Activated CD4-positive, CD25-positive, alpha-beta regulatory T cell (primary cell): Measurements from ENCODE around the gene SEMA4A.

Experiments
- DNase-seq, 4 experiments: peaks; one replicate each; lab custom pipeline; 2025; lab: John Stamatoyannopoulos, UW

SEMA4A gene

DNA sequence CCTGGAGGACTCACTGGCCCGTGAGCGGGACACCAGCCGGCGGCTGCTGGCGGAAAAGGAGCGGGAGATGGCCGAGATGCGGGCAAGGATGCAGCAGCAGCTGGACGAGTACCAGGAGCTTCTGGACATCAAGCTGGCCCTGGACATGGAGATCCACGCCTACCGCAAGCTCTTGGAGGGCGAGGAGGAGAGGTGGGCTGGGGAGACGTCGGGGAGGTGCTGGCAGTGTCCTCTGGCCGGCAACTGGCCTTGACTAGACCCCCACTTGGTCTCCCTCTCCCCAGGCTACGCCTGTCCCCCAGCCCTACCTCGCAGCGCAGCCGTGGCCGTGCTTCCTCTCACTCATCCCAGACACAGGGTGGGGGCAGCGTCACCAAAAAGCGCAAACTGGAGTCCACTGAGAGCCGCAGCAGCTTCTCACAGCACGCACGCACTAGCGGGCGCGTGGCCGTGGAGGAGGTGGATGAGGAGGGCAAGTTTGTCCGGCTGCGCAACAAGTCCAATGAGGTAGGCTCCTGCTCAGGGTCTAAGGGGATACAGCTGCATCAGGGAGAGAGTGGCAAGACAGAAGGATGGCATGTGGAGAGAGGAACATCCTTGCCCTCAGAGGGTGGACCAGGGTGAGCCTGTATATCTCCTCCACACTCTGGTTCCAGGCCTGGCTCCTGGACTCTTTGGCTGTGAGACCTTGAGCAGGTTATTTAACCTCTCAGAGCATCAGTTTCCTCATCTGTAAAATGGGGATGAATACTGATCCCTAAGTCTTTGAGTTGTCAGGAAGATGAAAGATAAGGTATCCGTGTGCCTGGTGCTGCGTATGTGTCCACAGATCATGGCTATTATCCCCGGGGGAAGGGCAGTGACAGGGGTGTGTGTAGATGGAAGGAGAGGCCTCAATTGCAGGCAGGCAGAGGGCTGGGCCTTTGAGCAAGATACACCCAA, 17.2 kb upstream of the SEMA4A start:
- no peak for DNase-seq

GRCh38 chr1:156136970-156137483, 16.4 kb upstream of the SEMA4A start:
- no peak for DNase-seq

- DNase-seq = no peak
These were observed 14.9 kb upstream of the SEMA4A start for GRCh38 chr1:156138458-156138867.

- DNase-seq = peak in 1 of 4 experiments; percentile 27
These were observed 12.3 kb upstream of the SEMA4A start for GRCh38 chr1:156140879-156141707.

GRCh38 chr1:156143765-156144489, 9.5 kb upstream of the SEMA4A start:
- no peak for DNase-seq

DNA sequence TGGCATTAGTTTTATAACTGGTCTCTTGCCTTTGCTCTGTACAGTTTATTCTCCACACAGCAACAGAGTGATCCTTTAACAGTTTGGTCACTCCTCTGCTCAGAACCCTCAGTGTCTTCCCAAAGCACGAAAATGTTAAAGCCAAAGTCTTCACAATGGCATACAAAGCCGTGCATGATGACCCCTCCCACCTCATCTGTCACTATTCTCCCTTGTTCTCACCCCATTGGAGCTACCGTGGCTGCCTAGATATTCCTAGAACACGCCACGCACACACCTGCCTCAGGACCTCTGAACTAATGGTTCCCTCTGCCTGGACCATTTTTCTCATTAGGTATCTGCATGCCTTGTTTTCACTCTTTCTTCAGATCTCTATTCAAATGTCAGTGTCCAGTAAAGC, 8.6 kb upstream of the SEMA4A start:
- no peak for DNase-seq

- DNase-seq = no peak
These were observed 7.8 kb upstream of the SEMA4A start for GRCh38 chr1:156145650-156146019.

- DNase-seq = peak in 1 of 4 experiments; percentile 26
These were observed 7.2 kb upstream of the SEMA4A start for GRCh38 chr1:156146020-156146768.

DNA sequence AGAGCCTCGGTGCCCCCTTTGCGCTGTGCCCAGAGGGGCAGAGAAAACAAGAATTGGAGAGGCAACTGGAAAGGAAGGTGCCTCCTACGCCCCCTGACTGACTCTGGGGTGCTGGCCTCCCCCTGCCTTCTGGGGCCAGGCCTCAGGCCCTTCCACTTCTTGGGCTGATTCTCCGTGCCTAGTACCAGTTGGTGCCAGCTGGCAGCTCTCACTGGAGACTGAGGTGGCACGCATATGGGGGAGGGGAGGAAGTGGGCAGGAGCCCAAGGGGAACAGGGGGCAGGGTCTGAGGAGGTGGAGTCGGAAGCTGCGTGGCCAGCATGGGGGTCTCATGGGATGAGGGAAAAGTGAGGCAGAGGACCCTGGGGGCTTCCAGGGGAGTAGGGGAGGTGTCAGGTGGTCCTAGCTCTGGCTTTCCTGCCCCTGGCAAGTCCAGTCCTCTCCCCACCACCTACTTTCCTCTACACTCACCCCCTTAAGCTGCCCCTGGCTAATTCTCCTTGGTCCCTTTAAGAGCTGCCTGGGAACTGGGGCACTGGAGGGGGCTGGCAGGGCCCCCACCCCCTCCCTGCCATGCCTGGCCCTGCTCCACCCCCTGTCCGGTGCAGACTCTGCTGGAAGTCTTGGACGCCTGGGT, 6.5 kb upstream of the SEMA4A start:
- DNase-seq = no peak

DNA sequence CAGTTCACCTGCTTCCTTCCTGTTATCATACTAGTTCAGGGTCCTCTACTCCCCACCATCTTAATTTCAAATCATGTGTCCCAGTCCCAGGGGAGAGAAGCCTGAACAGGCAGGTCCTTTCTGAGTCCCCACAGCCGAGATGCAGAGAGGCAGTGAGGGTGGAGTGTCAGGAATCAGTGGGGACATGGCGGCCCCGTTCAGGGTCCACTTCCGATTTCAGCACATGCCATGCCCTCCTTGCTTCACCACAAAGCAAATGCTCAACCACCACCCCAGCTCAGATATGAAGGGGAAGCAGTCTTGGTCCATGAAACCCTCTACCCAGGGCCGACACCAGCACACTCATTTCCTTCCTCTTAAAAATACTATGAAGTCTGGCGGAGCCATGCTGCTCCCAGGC, 5.2 kb upstream of the SEMA4A start:
- DNase-seq = no peak

DNA sequence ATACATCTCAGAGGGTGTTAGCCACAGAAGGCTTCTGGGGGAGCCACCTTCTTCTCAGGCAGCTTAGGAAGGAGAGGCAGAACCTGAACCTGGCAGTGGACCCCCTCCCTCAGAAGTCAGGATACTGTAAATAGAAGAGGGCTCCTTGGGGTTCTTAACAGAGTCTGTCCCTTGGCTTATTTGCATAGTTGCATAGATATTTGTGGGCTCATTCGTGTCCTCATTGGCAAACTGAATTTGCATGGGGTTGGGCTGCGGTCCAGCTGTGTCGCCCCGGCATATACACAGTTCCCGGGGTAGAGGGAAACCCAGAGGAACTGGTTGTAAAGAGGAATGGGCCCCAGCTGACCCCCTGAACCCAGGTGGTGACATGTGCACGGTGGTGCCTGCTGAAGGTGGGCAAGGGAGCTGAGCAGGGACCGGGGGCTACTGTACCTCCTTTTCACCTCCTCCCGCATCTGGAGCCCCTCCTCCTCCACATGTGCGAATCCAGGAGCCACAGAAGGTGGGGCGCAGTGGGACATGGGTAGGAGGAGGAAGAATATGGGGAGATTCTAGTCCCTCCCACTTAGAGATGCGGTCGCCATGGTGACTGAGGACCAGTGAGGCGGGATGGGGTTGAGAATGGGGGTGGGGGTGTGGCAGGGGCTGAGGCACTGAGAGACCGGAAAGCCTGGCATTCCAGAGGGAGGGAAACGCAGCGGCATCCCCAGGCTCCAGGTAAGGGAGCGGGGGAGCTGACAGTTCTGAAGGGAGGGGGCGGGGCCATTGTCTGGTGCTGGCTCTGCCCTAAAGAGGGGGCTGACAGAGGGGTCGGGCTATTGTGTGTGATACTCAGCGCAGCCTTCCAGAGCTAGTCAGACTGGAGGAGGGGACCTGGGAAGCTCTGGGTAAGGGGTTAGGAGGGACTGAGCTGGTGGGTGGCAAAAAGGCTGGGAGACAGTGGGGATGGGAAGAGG, 3.7 kb upstream of the SEMA4A start:
- DNase-seq = no peak

- DNase-seq = no peak
These were observed 2.9 kb upstream of the SEMA4A start for GRCh38 chr1:156150333-156151011.

DNA sequence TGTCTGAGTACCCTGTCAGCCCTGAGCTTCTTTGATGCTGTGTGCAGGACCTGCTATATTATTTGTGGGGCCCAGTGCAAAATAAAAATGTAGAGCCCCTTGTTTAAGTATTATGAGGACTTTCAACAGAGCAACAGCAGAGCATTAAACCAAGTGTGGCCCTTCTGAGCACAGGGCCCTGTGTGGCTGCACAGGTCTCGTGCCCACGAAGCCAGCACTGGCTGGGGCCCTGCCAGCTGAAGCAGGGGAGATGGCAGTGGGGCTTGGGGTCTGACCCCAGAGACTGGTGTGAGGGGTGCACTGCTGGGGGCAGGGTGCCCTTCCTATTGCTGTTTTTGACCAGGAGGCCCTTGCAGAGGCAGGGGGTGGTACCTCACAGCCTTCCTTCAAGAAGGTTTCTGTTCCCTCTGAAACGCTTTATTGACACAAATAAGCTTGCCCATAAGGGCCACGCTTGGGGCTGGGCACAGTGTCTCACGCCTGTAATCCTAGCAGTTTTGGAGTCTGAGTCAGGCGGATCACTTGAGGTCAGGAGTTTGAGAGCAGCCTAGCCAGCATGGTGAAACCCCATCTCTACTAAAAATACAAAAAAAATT, 2.2 kb upstream of the SEMA4A start:
- no peak for DNase-seq

- DNase-seq = no peak
These were observed 757 bp upstream of the SEMA4A start for GRCh38 chr1:156152628-156153027.

DNA sequence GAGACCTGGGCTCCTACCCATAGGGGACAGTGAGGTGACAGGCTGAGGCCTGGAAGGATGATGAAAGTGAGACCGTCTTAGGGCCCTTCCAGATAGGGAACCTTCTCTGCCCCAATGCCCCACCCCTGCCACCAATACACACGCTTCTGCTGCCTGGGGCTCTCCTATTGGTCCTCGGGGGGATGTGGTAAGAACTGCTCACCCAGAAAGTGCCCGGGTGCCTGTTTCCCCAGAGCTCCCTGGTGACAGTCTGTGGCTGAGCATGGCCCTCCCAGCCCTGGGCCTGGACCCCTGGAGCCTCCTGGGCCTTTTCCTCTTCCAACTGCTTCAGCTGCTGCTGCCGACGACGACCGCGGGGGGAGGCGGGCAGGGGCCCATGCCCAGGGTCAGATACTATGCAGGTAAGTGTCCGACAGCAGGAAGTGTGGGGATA, 948 bp downstream of the SEMA4A start:
- DNase-seq = peak in 1 of 4 experiments; percentile 8

GRCh38 chr1:156155756-156156510, 2.5 kb downstream of the SEMA4A start:
- no peak for DNase-seq

DNA sequence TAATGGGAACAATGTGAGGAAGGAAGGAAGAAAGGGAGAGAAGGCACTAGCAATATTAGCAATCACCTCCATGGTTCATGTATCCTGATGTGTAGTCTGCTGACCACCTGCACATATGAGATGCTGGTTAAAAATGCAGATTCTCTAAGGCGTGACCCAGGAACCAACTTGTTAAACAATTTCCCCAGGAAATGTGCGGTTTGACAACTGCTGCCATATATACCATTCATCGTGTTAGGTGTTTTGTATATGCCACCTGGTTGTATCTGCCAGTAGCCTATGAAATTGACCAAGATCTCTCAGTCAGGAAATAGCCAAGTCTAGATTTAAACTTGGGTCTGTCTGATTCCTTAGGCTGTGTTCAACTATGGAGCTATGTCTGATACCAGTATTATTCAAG, 4.1 kb downstream of the SEMA4A start:
- no peak for DNase-seq

GRCh38 chr1:156157966-156158365, 4.6 kb downstream of the SEMA4A start:
- DNase-seq = no peak
